ENCODE data around the gene CTNNA2. TPM values are rescaled to one million over a fixed set of nuclear protein-coding genes. Genes with fewer than 3 reads are reported as not detected.

CTNNA2 gene
- total RNA-seq, 1 donor from 2014 or later = 2.9 TPM

DNA sequence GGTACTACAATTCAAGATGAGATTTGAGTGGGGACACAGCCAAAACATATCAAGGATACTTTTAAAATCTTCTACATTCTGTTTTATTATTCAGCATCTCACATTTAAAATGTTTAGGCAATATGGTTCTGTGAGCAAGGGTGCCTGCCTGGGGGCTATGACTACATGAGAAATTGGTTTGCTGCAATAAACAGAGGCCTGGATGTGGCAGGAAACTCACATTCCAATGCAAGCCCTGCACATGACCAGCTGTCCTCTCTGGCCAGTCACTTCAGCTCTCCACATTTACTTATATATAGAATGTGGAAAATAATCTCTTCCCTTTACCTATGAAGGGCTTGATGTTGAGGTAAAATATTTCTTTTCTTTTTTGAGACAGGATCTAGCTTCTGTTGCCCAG is 598.3 kb downstream of the CTNNA2 start:
- DNase-seq (ENCODE audit: low read depth, low spot score) = no peak
- Mint-ChIP-seq H3K9me3 (no peaks in the 10 kb centered on the region), H3K27ac (ENCODE audit: unreplicated experiment) (no peak overlapping the region), H3K27me3 (ENCODE audit: low read depth) (no peaks in the 10 kb centered on the region), H3K36me3 (ENCODE audit: low read depth) (no peaks in the 10 kb centered on the region), H3K4me1 (no peaks in the 10 kb centered on the region), H3K4me3 (no peak overlapping the region)
- TF ChIP-seq, protein P1, sequence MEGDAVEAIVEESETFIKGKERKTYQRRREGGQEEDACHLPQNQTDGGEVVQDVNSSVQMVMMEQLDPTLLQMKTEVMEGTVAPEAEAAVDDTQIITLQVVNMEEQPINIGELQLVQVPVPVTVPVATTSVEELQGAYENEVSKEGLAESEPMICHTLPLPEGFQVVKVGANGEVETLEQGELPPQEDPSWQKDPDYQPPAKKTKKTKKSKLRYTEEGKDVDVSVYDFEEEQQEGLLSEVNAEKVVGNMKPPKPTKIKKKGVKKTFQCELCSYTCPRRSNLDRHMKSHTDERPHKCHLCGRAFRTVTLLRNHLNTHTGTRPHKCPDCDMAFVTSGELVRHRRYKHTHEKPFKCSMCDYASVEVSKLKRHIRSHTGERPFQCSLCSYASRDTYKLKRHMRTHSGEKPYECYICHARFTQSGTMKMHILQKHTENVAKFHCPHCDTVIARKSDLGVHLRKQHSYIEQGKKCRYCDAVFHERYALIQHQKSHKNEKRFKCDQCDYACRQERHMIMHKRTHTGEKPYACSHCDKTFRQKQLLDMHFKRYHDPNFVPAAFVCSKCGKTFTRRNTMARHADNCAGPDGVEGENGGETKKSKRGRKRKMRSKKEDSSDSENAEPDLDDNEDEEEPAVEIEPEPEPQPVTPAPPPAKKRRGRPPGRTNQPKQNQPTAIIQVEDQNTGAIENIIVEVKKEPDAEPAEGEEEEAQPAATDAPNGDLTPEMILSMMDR (conservative IDR thresholded peaks at IDR 0.05) = no peak

DNA sequence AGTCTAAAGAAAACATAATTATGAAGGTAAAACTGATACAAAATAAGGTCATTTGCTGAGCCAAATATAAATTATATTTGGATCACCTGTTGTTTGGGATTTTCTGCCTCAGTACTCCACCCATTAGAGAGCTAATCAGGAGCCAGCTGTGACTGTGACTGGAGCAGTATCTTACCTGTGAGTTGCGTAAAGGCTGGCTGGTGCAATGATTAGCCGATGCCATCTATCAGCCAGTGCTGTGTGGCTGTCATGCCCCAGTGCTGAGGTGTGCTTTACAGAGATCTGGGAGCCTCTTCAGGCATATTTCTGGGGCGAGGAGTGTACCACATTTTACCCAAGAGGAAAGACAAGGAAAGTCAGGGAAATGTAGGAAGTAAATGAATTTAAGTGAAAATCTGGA is 599.9 kb downstream of the CTNNA2 start:
- no peak overlapping the region for H3K4me3 Mint-ChIP-seq
- H3K9me3 Mint-ChIP-seq = no peaks in the 10 kb centered on the region
- no peak overlapping the region for H3K27ac Mint-ChIP-seq (ENCODE audit: unreplicated experiment)

DNA sequence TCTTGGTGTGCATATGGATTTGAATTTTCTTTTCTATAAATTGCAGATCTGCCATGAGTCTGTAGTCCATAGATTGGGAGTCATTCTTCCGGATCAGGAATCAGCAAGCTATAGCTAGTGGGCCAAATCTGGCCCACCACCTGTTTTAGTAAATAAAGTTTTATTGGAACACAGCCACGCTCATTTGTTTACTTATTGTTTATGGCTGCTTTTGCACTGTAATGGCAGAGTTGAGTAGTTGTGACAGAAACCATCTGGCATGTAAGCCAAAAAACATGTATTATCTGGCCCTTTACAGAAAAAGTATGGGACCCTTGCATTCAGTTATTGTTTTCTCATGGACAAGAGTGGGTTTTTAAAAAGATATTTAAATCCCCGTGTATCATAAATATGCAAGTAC is 600.5 kb downstream of the CTNNA2 start:
- no peak overlapping the region for H3K27ac Mint-ChIP-seq (ENCODE audit: unreplicated experiment)
- H3K9me3 Mint-ChIP-seq = no peaks in the 10 kb centered on the region
- no peak overlapping the region for H3K4me3 Mint-ChIP-seq
- no peaks in the 10 kb centered on the region for H3K4me1 Mint-ChIP-seq
- no peak for DNase-seq (ENCODE audit: low read depth, low spot score)
- TF ChIP-seq, protein P1 (conservative IDR thresholded peaks at IDR 0.05) = no peak
- no peaks in the 10 kb centered on the region for H3K36me3 Mint-ChIP-seq (ENCODE audit: low read depth)
- H3K27me3 Mint-ChIP-seq (ENCODE audit: low read depth) = no peaks in the 10 kb centered on the region

More for the DNA sequence above, 599.9 kb downstream of the CTNNA2 start:
- TF ChIP-seq, protein P1 (conservative IDR thresholded peaks at IDR 0.05) = no peak
- no peaks in the 10 kb centered on the region for H3K27me3 Mint-ChIP-seq (ENCODE audit: low read depth)
- no peak for DNase-seq (ENCODE audit: low read depth, low spot score)
- H3K4me1 Mint-ChIP-seq = no peaks in the 10 kb centered on the region
- H3K36me3 Mint-ChIP-seq (ENCODE audit: low read depth) = no peaks in the 10 kb centered on the region

DNA sequence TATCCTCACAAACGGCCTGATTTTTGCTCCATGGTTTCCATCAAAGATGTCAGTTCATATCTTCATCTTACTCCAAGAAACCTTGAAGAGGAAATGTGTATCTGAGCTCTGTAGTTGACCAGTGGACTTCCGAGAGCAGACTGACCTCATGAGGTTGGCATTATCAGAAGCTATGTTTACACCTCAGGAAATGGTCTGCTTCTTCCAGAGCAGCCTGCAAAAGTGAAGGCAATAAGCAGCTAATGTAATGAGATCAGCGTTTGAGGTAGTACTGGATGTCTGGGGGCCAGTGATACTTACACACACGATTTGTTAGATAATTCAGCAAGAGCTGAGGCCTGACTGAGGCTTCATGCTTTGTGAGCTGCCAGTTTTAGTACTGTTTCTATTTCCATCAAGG is 602.0 kb downstream of the CTNNA2 start:
- Mint-ChIP-seq H3K36me3 (ENCODE audit: low read depth) (no peaks in the 10 kb centered on the region), H3K9me3 (no peaks in the 10 kb centered on the region), H3K4me3 (no peak overlapping the region), H3K4me1 (no peaks in the 10 kb centered on the region), H3K27me3 (ENCODE audit: low read depth) (no peaks in the 10 kb centered on the region), H3K27ac (ENCODE audit: unreplicated experiment) (no peak overlapping the region)
- TF ChIP-seq, protein P1 (conservative IDR thresholded peaks at IDR 0.05) = no peak
- no peak for DNase-seq (ENCODE audit: low read depth, low spot score)

DNA sequence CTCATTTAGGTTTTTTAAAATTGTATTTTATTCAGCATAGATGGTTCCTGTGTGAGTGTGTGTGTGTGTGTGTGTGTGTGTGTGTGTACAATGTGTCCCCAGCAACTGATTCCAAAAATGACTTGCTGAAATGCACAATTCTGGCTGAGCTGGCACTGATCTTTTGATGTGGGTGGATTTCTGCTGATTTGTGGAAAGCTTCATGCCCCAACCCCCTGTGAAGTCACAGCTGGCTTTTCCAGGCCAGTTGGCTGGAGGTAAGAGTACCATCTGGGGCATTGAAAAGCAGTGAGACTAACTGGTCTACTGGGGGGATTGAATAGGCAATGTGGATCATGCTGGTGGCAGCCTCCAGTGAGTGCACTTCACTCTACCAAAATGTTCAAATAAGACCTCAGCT is 604.5 kb downstream of the CTNNA2 start:
- H3K36me3 Mint-ChIP-seq (ENCODE audit: low read depth) = no peaks in the 10 kb centered on the region
- TF ChIP-seq, protein P1 (conservative IDR thresholded peaks at IDR 0.05) = no peak
- H3K4me1 Mint-ChIP-seq = no peaks in the 10 kb centered on the region
- no peak overlapping the region for H3K27ac Mint-ChIP-seq (ENCODE audit: unreplicated experiment)
- no peaks in the 10 kb centered on the region for H3K27me3 Mint-ChIP-seq (ENCODE audit: low read depth)
- H3K4me3 Mint-ChIP-seq = no peak overlapping the region
- DNase-seq (ENCODE audit: low read depth, low spot score) = no peak
- no peaks in the 10 kb centered on the region for H3K9me3 Mint-ChIP-seq

DNA sequence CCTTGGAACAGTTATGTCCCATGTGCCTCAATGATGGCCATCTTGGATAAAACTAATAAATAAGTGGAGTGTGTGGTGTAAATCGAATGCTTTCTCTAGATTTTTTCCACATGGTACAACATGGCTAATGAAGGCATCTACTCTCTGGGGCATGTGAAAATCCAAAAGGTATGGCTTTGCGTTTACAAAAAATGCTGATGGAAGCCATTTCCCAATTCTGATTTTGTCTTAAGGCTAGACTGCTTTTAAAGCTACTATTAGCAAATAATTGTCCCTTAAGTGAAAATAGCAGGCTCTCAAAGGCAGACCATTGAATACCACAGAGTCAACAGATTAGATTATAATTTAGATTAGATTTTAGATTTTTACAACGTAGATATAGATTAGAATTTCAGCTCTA is 608.0 kb downstream of the CTNNA2 start:
- H3K27ac Mint-ChIP-seq (ENCODE audit: unreplicated experiment) = no peak overlapping the region
- H3K4me1 Mint-ChIP-seq = no peaks in the 10 kb centered on the region
- no peaks in the 10 kb centered on the region for H3K9me3 Mint-ChIP-seq
- DNase-seq (ENCODE audit: low read depth, low spot score) = no peak
- TF ChIP-seq, protein P1 (conservative IDR thresholded peaks at IDR 0.05) = no peak
- H3K4me3 Mint-ChIP-seq = no peak overlapping the region
- no peaks in the 10 kb centered on the region for H3K27me3 Mint-ChIP-seq (ENCODE audit: low read depth)
- H3K36me3 Mint-ChIP-seq (ENCODE audit: low read depth) = no peaks in the 10 kb centered on the region
